Memory B cell (primary cell): ENCODE results near the gene SULT1E1.

ENCODE experiments used
- ATAC-seq: fragments of 150-1000 bp; cut with Tn5 transposase; 2 replicates; pipeline ENCODE4 v1.10.0; 2021; ENCODE audit warnings: low read depth, mild to moderate bottlenecking, moderate library complexity
- DNase-seq, 2 donors: peaks; one replicate each; pipeline ENCODE4 v3.0.0; 2022; ENCODE audit warnings: low spot score in 2 of 2
- H3K27ac Mint-ChIP-seq: one replicate; pipeline ENCODE4 v1.8.0; 2022; ENCODE audit warnings: mild to moderate bottlenecking, moderate library complexity, mixed read lengths
- H3K27me3 Mint-ChIP-seq: one replicate; pipeline ENCODE4 v1.8.0; 2022; ENCODE audit warnings: mixed read lengths
- H3K36me3 Mint-ChIP-seq: one replicate; pipeline ENCODE4 v1.8.0; 2022; ENCODE audit warnings: mild to moderate bottlenecking, mixed read lengths
- H3K4me1 Mint-ChIP-seq: one replicate; pipeline ENCODE4 v1.8.0; 2022; ENCODE audit warnings: mixed read lengths
- H3K4me3 Mint-ChIP-seq: one replicate; pipeline ENCODE4 v1.8.0; 2022; ENCODE audit warnings: mild to moderate bottlenecking, moderate library complexity, mixed read lengths
- H3K9me3 Mint-ChIP-seq: one replicate; pipeline ENCODE4 v1.8.0; 2022; ENCODE audit warnings: mixed read lengths

Gene SULT1E1

GRCh38 chr4:69860521-69861298 lies 765 bp upstream of the SULT1E1 start:
- DNase-seq (no peak), ATAC-seq (no peak)
- Mint-ChIP-seq H3K4me1 (no peaks in the 10 kb centered on the region), H3K9me3 (no peaks in the 10 kb centered on the region), H3K36me3 (no peaks in the 10 kb centered on the region), H3K27me3 (no peaks in the 10 kb centered on the region), H3K4me3 (no peak overlapping the region), H3K27ac (no peak overlapping the region)

- Mint-ChIP-seq H3K27ac (no peak overlapping the region), H3K36me3 (no peaks in the 10 kb centered on the region), H3K4me1 (no peaks in the 10 kb centered on the region), H3K4me3 (no peak overlapping the region), H3K27me3 (no peaks in the 10 kb centered on the region), H3K9me3 (no peaks in the 10 kb centered on the region)
- DNase-seq: no peak
- ATAC-seq: no peak
These were observed 732 bp downstream of the SULT1E1 start for GRCh38 chr4:69859140-69859685.

- Mint-ChIP-seq H3K9me3 (no peaks in the 10 kb centered on the region), H3K4me1 (no peaks in the 10 kb centered on the region), H3K27ac (no peak overlapping the region), H3K4me3 (no peak overlapping the region), H3K36me3 (no peaks in the 10 kb centered on the region), H3K27me3 (no peaks in the 10 kb centered on the region)
- ATAC-seq: no peak
- DNase-seq: no peak
These were observed 1.3 kb downstream of the SULT1E1 start for GRCh38 chr4:69858690-69859089.

GRCh38 chr4:69855822-69856221 lies 4.1 kb downstream of the SULT1E1 start:
- peaks cover 5% of the 10 kb centered on the region for H3K9me3 Mint-ChIP-seq
- no peak overlapping the region for H3K4me3 Mint-ChIP-seq
- no peak overlapping the region for H3K27ac Mint-ChIP-seq
- DNase-seq (no peak), ATAC-seq (no peak)
- no peaks in the 10 kb centered on the region for H3K36me3 Mint-ChIP-seq
- H3K4me1 Mint-ChIP-seq: no peaks in the 10 kb centered on the region
- no peaks in the 10 kb centered on the region for H3K27me3 Mint-ChIP-seq

- H3K4me1 Mint-ChIP-seq: no peaks in the 10 kb centered on the region
- no peak overlapping the region for H3K4me3 Mint-ChIP-seq
These were observed 10.0 kb downstream of the SULT1E1 start for GRCh38 chr4:69849969-69850368.

GRCh38 chr4:69849297-69849696 lies 10.6 kb downstream of the SULT1E1 start:
- no peak overlapping the region for H3K27ac Mint-ChIP-seq
- no peaks in the 10 kb centered on the region for H3K36me3 Mint-ChIP-seq
- DNase-seq (no peak), ATAC-seq (no peak)
- H3K4me3 Mint-ChIP-seq: no peak overlapping the region
- no peaks in the 10 kb centered on the region for H3K4me1 Mint-ChIP-seq
- H3K27me3 Mint-ChIP-seq: no peaks in the 10 kb centered on the region
- H3K9me3 Mint-ChIP-seq: peaks cover 5% of the 10 kb centered on the region

More at GRCh38 chr4:69849969-69850368, 10.0 kb downstream of the SULT1E1 start:
- DNase-seq: no peak
- ATAC-seq: no peak
- Mint-ChIP-seq H3K9me3 (peaks cover 5% of the 10 kb centered on the region), H3K36me3 (no peaks in the 10 kb centered on the region), H3K27ac (no peak overlapping the region), H3K27me3 (no peaks in the 10 kb centered on the region)

GRCh38 chr4:69848028-69848427 lies 11.9 kb downstream of the SULT1E1 start:
- peaks cover 5% of the 10 kb centered on the region for H3K9me3 Mint-ChIP-seq
- H3K4me1 Mint-ChIP-seq: no peaks in the 10 kb centered on the region
- ATAC-seq (no peak), DNase-seq (no peak)
- H3K27me3 Mint-ChIP-seq: no peaks in the 10 kb centered on the region
- no peaks in the 10 kb centered on the region for H3K36me3 Mint-ChIP-seq
- H3K27ac Mint-ChIP-seq: no peak overlapping the region
- H3K4me3 Mint-ChIP-seq: no peak overlapping the region

- H3K36me3 Mint-ChIP-seq: no peaks in the 10 kb centered on the region
- no peak for DNase-seq
- no peak overlapping the region for H3K4me3 Mint-ChIP-seq
- ATAC-seq: no peak
- no peaks in the 10 kb centered on the region for H3K9me3 Mint-ChIP-seq
- H3K4me1 Mint-ChIP-seq: no peaks in the 10 kb centered on the region
- no peak overlapping the region for H3K27ac Mint-ChIP-seq
- no peaks in the 10 kb centered on the region for H3K27me3 Mint-ChIP-seq
These were observed 16.0 kb downstream of the SULT1E1 start for GRCh38 chr4:69843932-69844331.

GRCh38 chr4:69843301-69843700 lies 16.6 kb downstream of the SULT1E1 start:
- ATAC-seq: no peak
- H3K4me3 Mint-ChIP-seq: no peak overlapping the region

GRCh38 chr4:69838977-69839376 lies 21.0 kb downstream of the SULT1E1 start:
- Mint-ChIP-seq H3K4me3 (no peak overlapping the region), H3K36me3 (no peaks in the 10 kb centered on the region), H3K9me3 (no peaks in the 10 kb centered on the region), H3K27me3 (no peaks in the 10 kb centered on the region), H3K4me1 (no peaks in the 10 kb centered on the region), H3K27ac (no peak overlapping the region)
- DNase-seq (no peak), ATAC-seq (no peak)

More at GRCh38 chr4:69843301-69843700, 16.6 kb downstream of the SULT1E1 start:
- no peaks in the 10 kb centered on the region for H3K27me3 Mint-ChIP-seq
- DNase-seq: no peak
- H3K9me3 Mint-ChIP-seq: no peaks in the 10 kb centered on the region
- no peaks in the 10 kb centered on the region for H3K36me3 Mint-ChIP-seq
- no peak overlapping the region for H3K27ac Mint-ChIP-seq
- H3K4me1 Mint-ChIP-seq: no peaks in the 10 kb centered on the region

GRCh38 chr4:69836287-69836686 lies 23.7 kb downstream of the SULT1E1 start:
- Mint-ChIP-seq H3K27ac (no peak overlapping the region), H3K4me1 (peaks cover 5% of the 10 kb centered on the region), H3K4me3 (no peak overlapping the region), H3K36me3 (no peaks in the 10 kb centered on the region), H3K9me3 (no peaks in the 10 kb centered on the region), H3K27me3 (no peaks in the 10 kb centered on the region)
- no peak for ATAC-seq
- DNase-seq: no peak

GRCh38 chr4:69835766-69836165 lies 24.2 kb downstream of the SULT1E1 start:
- Mint-ChIP-seq H3K27ac (no peak overlapping the region), H3K4me1 (peaks cover 5% of the 10 kb centered on the region), H3K4me3 (no peak overlapping the region), H3K9me3 (no peaks in the 10 kb centered on the region), H3K36me3 (no peaks in the 10 kb centered on the region), H3K27me3 (no peaks in the 10 kb centered on the region)
- ATAC-seq: no peak
- DNase-seq: no peak

- no peak for DNase-seq
These were observed 26.7 kb downstream of the SULT1E1 start for GRCh38 chr4:69833251-69833650.

GRCh38 chr4:69832326-69833030 lies 27.5 kb downstream of the SULT1E1 start:
- DNase-seq (no peak), ATAC-seq (no peak)
- no peak overlapping the region for H3K27ac Mint-ChIP-seq
- peaks cover 5% of the 10 kb centered on the region for H3K4me1 Mint-ChIP-seq
- H3K27me3 Mint-ChIP-seq: no peaks in the 10 kb centered on the region
- no peak overlapping the region for H3K4me3 Mint-ChIP-seq
- H3K9me3 Mint-ChIP-seq: no peaks in the 10 kb centered on the region
- H3K36me3 Mint-ChIP-seq: no peaks in the 10 kb centered on the region

More at GRCh38 chr4:69833251-69833650, 26.7 kb downstream of the SULT1E1 start:
- no peaks in the 10 kb centered on the region for H3K27me3 Mint-ChIP-seq
- no peaks in the 10 kb centered on the region for H3K36me3 Mint-ChIP-seq
- H3K27ac Mint-ChIP-seq: no peak overlapping the region
- H3K9me3 Mint-ChIP-seq: no peaks in the 10 kb centered on the region
- no peak for ATAC-seq
- H3K4me1 Mint-ChIP-seq: peaks cover 5% of the 10 kb centered on the region
- H3K4me3 Mint-ChIP-seq: no peak overlapping the region
